ENCODE data around the gene PLP1. TPM values are rescaled to one million over a fixed set of nuclear protein-coding genes. Genes with fewer than 3 reads are reported as not detected.

PLP1 gene
- total and polyA plus RNA-seq, 2 of the 8 experiments (the other 6 are each of a cell fraction or from before 2014, with no cell fraction given) = 49.2 to 218 TPM

GRCh38 chrX:103792916-103793544, 16.4 kb downstream of the PLP1 start (continued):
- TF ChIP-seq JUND (IDR thresholded peaks at IDR 0.05; ENCODE audit: low read length) = no peak
- TF ChIP-seq RXRA (IDR thresholded peaks at IDR 0.05; ENCODE audit: insufficient read depth, low read depth, low read length) = no peak
- TF ChIP-seq CHD1 (IDR thresholded peaks at IDR 0.05; ENCODE audit: low read depth, low read length) = no peak
- no peak for TF ChIP-seq CREB1 (IDR thresholded peaks at IDR 0.05)
- no peak for TF ChIP-seq ATF2 (IDR thresholded peaks at IDR 0.05; ENCODE audit: low read length)
